KMS-11 (cell line): Measurements from ENCODE around the gene STAT4.

Experiments
- H2AFZ ChIP-seq: fragments of 200-600 bp; sonication (generic); 2 replicates; pipeline ENCODE4 v1.6.1; 2016; ENCODE audit warnings: antibody characterized with exemption, mixed run types, low read depth
- H3K27ac ChIP-seq: fragments of 200-600 bp; sonication (generic); 2 replicates; pipeline ENCODE4 v1.6.1; 2016; ENCODE audit warnings: mild to moderate bottlenecking, mixed run types
- H3K27me3 ChIP-seq: fragments of 200-600 bp; sonication (generic); 2 replicates; pipeline ENCODE4 v1.6.1; 2017; ENCODE audit warnings: mild to moderate bottlenecking, low read depth, mixed run types, moderate library complexity; ENCODE audit not compliant: insufficient read depth
- H3K36me3 ChIP-seq: fragments of 200-600 bp; sonication (generic); 2 replicates; pipeline ENCODE4 v1.6.1; 2017; ENCODE audit warnings: mild to moderate bottlenecking, mixed run types; ENCODE audit not compliant: insufficient read depth
- H3K4me1 ChIP-seq: fragments of 200-600 bp; sonication (generic); 2 replicates; pipeline ENCODE4 v1.6.1; 2016; ENCODE audit warnings: mild to moderate bottlenecking, low read depth, mixed run types; ENCODE audit not compliant: poor library complexity, severe bottlenecking
- H3K4me2 ChIP-seq: fragments of 200-600 bp; sonication (generic); 2 replicates; pipeline ENCODE4 v1.7.0; 2016; ENCODE audit warnings: mild to moderate bottlenecking, mixed run types
- H3K4me3 ChIP-seq: fragments of 200-600 bp; sonication (generic); IDR thresholded peaks from 2 replicates; pipeline ENCODE4 v1.6.1; 2017; ENCODE audit warnings: low read depth, low read length, mixed read lengths; ENCODE audit not compliant: insufficient read depth
- H3K79me2 ChIP-seq: fragments of 200-600 bp; sonication (generic); 2 replicates; pipeline ENCODE4 v1.6.1; 2016; ENCODE audit warnings: low read depth, mixed run types; ENCODE audit not compliant: insufficient read depth
- H3K9ac ChIP-seq: fragments of 200-600 bp; sonication (generic); 2 replicates; pipeline ENCODE4 v1.6.1; 2016; ENCODE audit warnings: mild to moderate bottlenecking, mixed run types
- H4K20me1 ChIP-seq: fragments of 200-600 bp; sonication (generic); 2 replicates; pipeline ENCODE4 v1.6.1; 2016; ENCODE audit warnings: mild to moderate bottlenecking, mixed run types; ENCODE audit not compliant: insufficient read depth
- TF ChIP-seq, protein P1 (sequence below): fragments of 200-600 bp; sonication (generic); conservative IDR thresholded peaks from 2 replicates; pipeline ENCODE4 v1.6.1; 2017; ENCODE audit warnings: low read depth, mild to moderate bottlenecking, antibody characterized with exemption, low read length, moderate library complexity, mixed read lengths

STAT4 gene

GRCh38 chr2:190984595-190984994 is 166.2 kb downstream of the STAT4 start:
- peaks cover 79% of the 10 kb centered on the region for H3K4me1 ChIP-seq
- peak overlapping the region; percentile 50 for H3K4me2 ChIP-seq
- TF ChIP-seq, protein P1, sequence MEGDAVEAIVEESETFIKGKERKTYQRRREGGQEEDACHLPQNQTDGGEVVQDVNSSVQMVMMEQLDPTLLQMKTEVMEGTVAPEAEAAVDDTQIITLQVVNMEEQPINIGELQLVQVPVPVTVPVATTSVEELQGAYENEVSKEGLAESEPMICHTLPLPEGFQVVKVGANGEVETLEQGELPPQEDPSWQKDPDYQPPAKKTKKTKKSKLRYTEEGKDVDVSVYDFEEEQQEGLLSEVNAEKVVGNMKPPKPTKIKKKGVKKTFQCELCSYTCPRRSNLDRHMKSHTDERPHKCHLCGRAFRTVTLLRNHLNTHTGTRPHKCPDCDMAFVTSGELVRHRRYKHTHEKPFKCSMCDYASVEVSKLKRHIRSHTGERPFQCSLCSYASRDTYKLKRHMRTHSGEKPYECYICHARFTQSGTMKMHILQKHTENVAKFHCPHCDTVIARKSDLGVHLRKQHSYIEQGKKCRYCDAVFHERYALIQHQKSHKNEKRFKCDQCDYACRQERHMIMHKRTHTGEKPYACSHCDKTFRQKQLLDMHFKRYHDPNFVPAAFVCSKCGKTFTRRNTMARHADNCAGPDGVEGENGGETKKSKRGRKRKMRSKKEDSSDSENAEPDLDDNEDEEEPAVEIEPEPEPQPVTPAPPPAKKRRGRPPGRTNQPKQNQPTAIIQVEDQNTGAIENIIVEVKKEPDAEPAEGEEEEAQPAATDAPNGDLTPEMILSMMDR, result no peak
- H3K36me3 ChIP-seq, result peaks cover 1% of the 10 kb centered on the region; the same call in 1 of the 2 replicates
- H3K4me3 ChIP-seq, result peak overlapping the region; percentile 5
- no peak overlapping the region for H2AFZ ChIP-seq
- no peak overlapping the region; the same call in 1 of the 2 replicates for H3K9ac ChIP-seq
- peak overlapping the region; percentile 58 for H3K27ac ChIP-seq
- H4K20me1 ChIP-seq, result no peaks in the 10 kb centered on the region
- no peaks in the 10 kb centered on the region for H3K27me3 ChIP-seq
- no peaks in the 10 kb centered on the region for H3K79me2 ChIP-seq

GRCh38 chr2:190982262-190983034 is 168.3 kb downstream of the STAT4 start:
- Histone ChIP-seq H3K4me3 (no peak overlapping the region), H3K79me2 (no peaks in the 10 kb centered on the region), H3K27me3 (no peaks in the 10 kb centered on the region), H3K27ac (peak overlapping the region; percentile 84; the same call in 1 of the 2 replicates), H3K4me1 (peaks cover 87% of the 10 kb centered on the region), H2AFZ (no peak overlapping the region), H3K9ac (no peak overlapping the region), H3K4me2 (peak overlapping the region; percentile 80), H4K20me1 (no peaks in the 10 kb centered on the region), H3K36me3 (no peaks in the 10 kb centered on the region; the same call in 1 of the 2 replicates)
- TF ChIP-seq, protein P1, result no peak

- Histone ChIP-seq H3K9ac (no peak overlapping the region), H4K20me1 (no peaks in the 10 kb centered on the region), H2AFZ (no peak overlapping the region), H3K27ac (peak overlapping the region; percentile 84), H3K4me3 (no peak overlapping the region), H3K4me2 (peak overlapping the region; percentile 80), H3K36me3 (no peaks in the 10 kb centered on the region; the same call in 1 of the 2 replicates), H3K79me2 (no peaks in the 10 kb centered on the region), H3K27me3 (no peaks in the 10 kb centered on the region), H3K4me1 (peaks cover 80% of the 10 kb centered on the region)
- TF ChIP-seq, protein P1, result no peak
These were observed 169.1 kb downstream of the STAT4 start for GRCh38 chr2:190981733-190982132.

GRCh38 chr2:190981333-190981732 is 169.5 kb downstream of the STAT4 start:
- H3K4me2 ChIP-seq, result peak overlapping the region; percentile 80
- peak overlapping the region; percentile 58; the same call in 1 of the 2 replicates for H3K9ac ChIP-seq
- peak overlapping the region; percentile 84 for H3K27ac ChIP-seq
- H3K4me1 ChIP-seq, result peaks cover 76% of the 10 kb centered on the region
- H3K79me2 ChIP-seq, result no peaks in the 10 kb centered on the region
- no peak overlapping the region for H3K4me3 ChIP-seq
- no peaks in the 10 kb centered on the region for H4K20me1 ChIP-seq
- TF ChIP-seq, protein P1, result no peak
- no peak overlapping the region for H2AFZ ChIP-seq
- H3K27me3 ChIP-seq, result no peaks in the 10 kb centered on the region
- no peaks in the 10 kb centered on the region; the same call in 1 of the 2 replicates for H3K36me3 ChIP-seq
